ENCODE measurements around the gene EXOC6.

Gene EXOC6

GRCh38 chr10:93066544-93066913 lies 218.2 kb downstream of the EXOC6 start:
- DNase-seq (ENCODE audit: low spot score) = no peak

GRCh38 chr10:93067443-93068365 lies 219.4 kb downstream of the EXOC6 start:
- DNase-seq (ENCODE audit: low spot score) = peak; percentile 49

DNA sequence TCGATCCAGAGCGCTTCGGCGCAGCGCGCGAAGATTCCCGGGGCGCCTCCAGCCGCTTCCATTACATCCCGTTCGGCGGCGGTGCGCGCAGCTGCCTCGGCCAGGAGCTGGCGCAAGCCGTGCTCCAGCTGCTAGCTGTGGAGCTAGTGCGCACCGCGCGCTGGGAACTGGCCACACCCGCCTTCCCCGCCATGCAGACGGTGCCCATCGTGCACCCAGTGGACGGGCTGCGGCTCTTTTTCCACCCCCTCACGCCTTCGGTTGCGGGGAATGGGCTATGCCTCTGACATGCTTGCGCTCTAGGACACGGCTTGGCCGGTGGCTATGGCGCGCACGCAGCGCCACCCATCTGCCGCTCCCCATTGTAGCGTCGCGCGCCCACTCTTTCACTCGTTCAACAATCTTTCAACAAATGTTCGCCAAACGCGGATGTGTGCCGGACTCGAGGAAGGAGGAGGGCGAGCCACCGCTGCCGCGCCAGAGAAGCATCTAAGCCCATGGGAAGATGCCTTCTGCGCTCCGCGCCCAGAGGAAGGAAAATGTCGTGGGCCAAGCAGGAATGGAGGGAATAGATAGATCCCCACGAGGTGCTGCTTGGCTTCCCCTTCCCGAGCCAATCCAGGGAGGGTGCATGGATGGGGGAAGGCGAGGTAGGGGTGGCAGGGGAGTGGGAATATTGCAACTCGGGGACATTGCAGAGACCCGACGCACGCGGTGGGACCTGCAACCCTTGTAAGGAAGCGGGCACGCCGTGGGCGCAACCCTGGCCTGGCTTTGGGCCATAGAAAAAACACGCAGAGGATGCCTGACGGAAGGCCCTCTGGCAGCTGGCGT lies 220.3 kb downstream of the EXOC6 start:
- DNase-seq (ENCODE audit: low spot score) = peak; percentile 67

GRCh38 chr10:93069245-93069561 lies 220.9 kb downstream of the EXOC6 start:
- no peak for DNase-seq (ENCODE audit: low spot score)

GRCh38 chr10:93070378-93071176 lies 222.3 kb downstream of the EXOC6 start:
- DNase-seq (ENCODE audit: low spot score) = peak; percentile 50

DNA sequence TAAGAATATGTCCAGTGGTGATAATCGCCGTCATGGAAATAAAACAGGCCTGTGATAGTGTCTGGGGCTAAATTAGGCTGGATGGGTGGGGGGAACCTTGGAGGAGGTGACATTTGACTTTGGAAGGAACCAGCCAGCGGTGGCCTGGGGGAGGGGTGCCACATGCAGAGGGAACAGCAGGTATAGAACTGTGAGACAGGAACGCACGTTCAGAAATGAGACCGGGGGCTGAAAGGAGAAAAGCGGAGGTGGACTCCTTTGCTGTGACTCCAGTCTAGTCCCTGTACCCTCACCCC lies 222.8 kb downstream of the EXOC6 start:
- DNase-seq (ENCODE audit: low spot score) = no peak

DNA sequence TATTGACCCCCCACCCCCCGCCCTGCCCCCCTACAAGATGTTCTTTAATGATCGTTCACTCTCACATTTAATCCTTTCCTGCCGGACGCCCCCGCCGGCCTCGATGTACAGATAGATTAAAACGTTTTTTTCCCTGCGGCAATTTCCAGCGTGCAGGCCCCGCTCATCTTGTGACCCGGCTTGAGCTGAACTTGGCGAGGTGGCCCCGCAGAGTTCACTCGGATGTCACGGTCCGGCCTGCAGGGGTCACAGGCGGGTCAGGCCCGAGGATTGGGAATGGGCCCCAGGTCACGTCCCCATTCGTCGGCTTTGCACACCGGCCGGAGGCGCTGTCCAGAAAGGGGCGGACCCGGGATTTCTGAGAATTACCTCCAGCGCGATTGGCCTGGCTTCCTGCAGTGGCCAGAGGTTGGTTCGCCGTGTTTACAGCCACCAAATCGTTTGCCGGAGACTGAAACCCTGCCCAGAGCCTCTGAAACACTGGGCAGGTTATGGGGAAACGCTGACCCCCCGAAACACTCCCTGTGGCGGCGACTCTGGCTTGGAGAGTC lies 223.4 kb downstream of the EXOC6 start:
- peak; percentile 61 for DNase-seq (ENCODE audit: low spot score)

DNA sequence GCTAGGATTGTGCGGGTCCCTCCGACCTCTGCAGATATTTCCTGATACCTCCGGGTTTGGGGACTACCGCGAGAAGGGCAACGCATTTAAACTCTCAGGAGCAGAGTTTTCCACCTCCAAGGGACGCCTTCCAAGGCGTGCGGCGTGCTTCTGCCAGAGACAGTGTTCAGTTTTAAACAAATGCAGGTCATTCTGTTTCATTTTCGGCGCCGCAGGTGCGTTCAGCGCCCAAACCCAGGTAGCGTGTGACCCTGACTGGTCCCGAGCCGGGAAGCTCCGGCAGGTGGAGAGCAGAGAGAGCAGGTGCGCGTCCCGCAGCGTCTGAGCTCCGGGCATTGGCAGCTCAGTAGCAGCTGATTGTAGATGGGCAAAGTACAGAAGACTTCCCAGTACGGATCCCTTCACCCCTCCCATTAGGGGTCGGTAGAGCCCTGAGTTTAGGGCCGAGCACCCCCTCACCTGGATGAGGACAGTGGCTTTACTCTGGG lies 223.9 kb downstream of the EXOC6 start:
- peak; percentile 57 for DNase-seq (ENCODE audit: low spot score)

DNA sequence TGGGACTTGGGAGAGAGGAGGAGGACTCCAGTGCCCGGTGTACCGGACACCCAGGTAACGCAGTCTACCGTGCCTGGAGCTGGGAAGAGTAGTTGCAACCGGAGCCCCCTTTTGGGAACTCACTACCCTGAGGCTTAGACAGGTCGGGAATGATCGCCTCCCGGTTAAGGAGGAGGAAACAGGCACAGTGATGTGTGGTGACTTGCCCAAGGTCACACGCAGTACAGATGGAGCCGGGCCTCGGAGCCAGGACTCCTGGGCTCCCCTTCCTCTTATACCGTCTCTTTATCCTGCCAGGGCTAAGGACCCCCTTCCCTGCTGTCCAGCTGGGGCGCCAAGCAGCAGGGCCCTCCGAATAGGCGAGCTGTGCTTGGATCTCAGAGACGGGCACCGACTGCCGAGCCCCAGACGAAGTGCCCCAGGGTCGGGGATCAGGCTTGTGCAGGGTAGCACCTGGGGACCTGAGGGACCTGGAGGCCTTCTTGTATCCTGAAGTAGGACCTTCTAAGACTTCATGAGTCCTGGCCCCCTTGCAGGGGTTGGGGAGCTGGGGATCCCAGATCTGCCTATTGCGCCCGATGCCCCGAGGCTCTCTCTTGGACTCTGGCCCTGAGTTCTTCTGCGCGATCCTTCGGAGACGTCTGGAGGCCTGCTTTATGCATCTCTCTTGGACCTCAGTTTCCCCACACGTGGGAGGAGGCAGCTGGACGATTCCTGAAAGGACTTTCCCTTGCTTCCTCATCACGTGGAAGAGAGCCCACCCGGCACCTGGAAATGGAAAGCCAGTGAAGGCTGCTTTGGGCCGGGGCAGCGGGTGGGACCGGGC lies 224.6 kb downstream of the EXOC6 start:
- DNase-seq (ENCODE audit: low spot score) = peak; percentile 53

DNA sequence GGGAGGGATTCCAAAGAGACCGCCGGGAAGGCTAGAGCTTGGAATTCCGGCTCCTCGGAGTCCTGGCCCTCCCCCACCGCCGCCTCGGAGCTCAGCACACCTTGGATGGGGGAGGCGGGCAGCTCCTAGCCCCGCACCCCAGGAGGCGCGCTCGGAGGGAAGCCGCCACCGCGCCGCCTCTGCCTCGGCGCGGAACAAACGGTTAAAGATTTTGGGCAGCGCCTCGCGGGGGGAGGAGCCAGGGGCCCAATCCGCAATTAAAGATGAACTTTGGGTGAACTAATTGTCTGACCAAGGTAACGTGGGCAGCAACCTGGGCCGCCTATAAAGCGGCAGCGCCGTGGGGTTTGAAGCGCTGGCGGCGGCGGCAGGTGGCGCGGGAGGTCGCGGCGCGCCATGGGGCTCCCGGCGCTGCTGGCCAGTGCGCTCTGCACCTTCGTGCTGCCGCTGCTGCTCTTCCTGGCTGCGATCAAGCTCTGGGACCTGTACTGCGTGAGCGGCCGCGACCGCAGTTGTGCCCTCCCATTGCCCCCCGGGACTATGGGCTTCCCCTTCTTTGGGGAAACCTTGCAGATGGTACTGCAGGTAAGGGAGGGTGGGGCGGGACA lies 225.3 kb downstream of the EXOC6 start, which contains the start of gene CYP26A1:
Gene CYP26A1 (plus strand): TSS at position 355 of the 608 bp plus-strand sequence. CDS start 42 bp downstream, at position 397.
- peak; percentile 65 for DNase-seq (ENCODE audit: low spot score)

GRCh38 chr10:93074147-93074596 lies 225.9 kb downstream of the EXOC6 start:
- peak; percentile 63 for DNase-seq (ENCODE audit: low spot score)

GRCh38 chr10:93074597-93075368 lies 226.5 kb downstream of the EXOC6 start:
- DNase-seq (ENCODE audit: low spot score) = peak; percentile 68

GRCh38 chr10:93075369-93076221 lies 227.3 kb downstream of the EXOC6 start:
- DNase-seq (ENCODE audit: low spot score) = no peak

DNA sequence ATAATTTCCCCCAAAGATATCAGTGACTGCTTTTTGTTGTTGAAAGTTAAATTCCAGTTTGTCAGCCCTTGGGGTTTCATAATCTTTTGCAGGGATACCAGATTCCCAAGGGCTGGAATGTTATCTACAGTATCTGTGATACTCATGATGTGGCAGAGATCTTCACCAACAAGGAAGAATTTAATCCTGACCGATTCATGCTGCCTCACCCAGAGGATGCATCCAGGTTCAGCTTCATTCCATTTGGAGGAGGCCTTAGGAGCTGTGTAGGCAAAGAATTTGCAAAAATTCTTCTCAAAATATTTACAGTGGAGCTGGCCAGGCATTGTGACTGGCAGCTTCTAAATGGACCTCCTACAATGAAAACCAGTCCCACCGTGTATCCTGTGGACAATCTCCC lies 228.6 kb downstream of the EXOC6 start:
- DNase-seq (ENCODE audit: low spot score) = no peak

- DNase-seq (ENCODE audit: low spot score) = no peak
Measured at GRCh38 chr10:93077860-93078337, 229.6 kb downstream of the EXOC6 start.

DNA sequence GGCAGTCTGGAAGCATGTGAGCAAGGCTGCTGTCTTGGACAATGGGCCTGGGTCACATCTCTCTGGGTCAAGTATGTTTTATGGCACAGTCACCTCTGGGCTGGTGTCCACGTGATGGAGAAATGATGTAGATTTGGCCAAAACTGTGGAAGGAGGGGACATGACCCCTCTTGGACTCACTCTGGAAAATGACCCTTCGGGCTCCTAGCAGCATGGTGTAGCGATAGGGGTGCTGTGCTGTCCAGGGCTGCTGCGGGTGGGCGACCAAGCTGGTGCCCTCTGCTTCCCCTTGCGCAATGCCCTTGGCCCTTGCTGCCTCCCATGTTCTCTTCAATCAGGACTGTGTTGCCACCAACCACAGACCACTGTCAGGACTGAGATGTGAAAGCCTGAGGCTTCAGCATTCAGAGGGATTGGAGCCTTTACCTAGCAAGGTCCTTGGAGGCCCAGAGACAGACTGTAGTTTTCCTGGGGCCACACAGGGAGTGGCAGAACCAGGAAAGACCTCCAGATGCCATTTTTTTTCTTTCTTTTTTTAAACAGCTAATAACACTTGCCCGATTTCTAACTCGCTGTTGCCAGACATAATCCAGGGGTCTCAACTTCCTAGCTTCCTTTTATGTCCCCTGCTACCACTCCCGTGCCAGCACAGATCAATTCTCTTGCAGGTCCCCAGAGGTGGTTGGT lies 231.5 kb downstream of the EXOC6 start:
- DNase-seq (ENCODE audit: low spot score) = peak; percentile 42

- DNase-seq (ENCODE audit: low spot score) = peak; percentile 68
Measured at GRCh38 chr10:93080350-93081046, 232.2 kb downstream of the EXOC6 start.
